Esophagus squamous epithelium (tissue), 5 donors: Measurements from ENCODE around the gene CTSV. TPM values are rescaled to one million over a fixed set of nuclear protein-coding genes. Genes with fewer than 3 reads are reported as not detected.
"Not testable (repeated sequence)": the region's sequence is repeated elsewhere in the genome, so short reads cannot be mapped to it uniquely, and the experiment has no call there.

ENCODE experiments used
- DNase-seq: peaks from one replicate; lab custom pipeline; 2025; lab: John Stamatoyannopoulos, UW
- H3K27ac ChIP-seq, 4 donors: fragments of 200-600 bp; sonication (generic); one replicate each; pipeline ENCODE4 v1.5.1; 2016 to 2019; ENCODE audit warnings: mild to moderate bottlenecking in 1 of 4
- H3K27me3 ChIP-seq, 4 donors: fragments of 200-600 bp; sonication (generic); 1 replicate in 3 of 4; 2 replicates in 1 of 4; pipeline versions ENCODE4 v1.5.1 to v1.6.0; 2017 to 2021; ENCODE audit warnings: antibody characterized with exemption in 1 of 4
- H3K36me3 ChIP-seq, 3 donors: fragments of 200-600 bp; sonication (generic); one replicate each; pipeline ENCODE4 v1.5.1; 2016 to 2019
- H3K4me1 ChIP-seq, 3 donors: fragments of 200-600 bp; sonication (generic); one replicate each; pipeline ENCODE4 v1.5.1; 2017 to 2019
- H3K4me3 ChIP-seq, 4 donors: fragments of 200-600 bp; sonication (generic); 1 replicate in 3 of 4; 2 replicates in 1 of 4; pipeline ENCODE4 v1.5.1; 2016 to 2019; ENCODE audit warnings: mild to moderate bottlenecking in 2 of 4, moderate library complexity in 1 of 4
- H3K9me3 ChIP-seq, 3 donors: fragments of 200-600 bp; sonication (generic); one replicate each; pipeline ENCODE4 v1.5.1; 2016 to 2019
- CTCF ChIP-seq, 6 experiments: fragments of 450-650 bp in 4 of 6; fragments of 200-600 bp in 2 of 6; sonication (generic) in 2 of 6; IDR thresholded peaks; one replicate each; pipeline ENCODE4 v1.5.1; 2016 to 2019; ENCODE audit warnings: antibody characterized with exemption in 6 of 6, mild to moderate bottlenecking in 4 of 6, moderate library complexity in 4 of 6
- POLR2A ChIP-seq, 4 donors: fragments of 450-650 bp; IDR thresholded peaks; one replicate each; pipeline ENCODE4 v1.6.1; 2017; ENCODE audit warnings: antibody characterized with exemption in 4 of 4, mild to moderate bottlenecking in 4 of 4, moderate library complexity in 3 of 4
- WGBS, 2 donors: methylation state at CpG; one replicate each; pipeline ENCODE4 v1.1.5; 2018; 5-methylcytosine and 5-hydroxymethylcytosine counted together
- intact Hi-C: fragments of 100-400 bp; cut with DNase I; formaldehyde crosslinking; loops from one replicate; pipeline ENCODE4 v1.15.0; 2022
- total RNA-seq, 4 donors: library from RNA; depleted of rRNA; stranded (reverse); fragments of >200 nt; gene quantifications; one replicate each; pipeline ENCODE4 v1.1.0, GENCODE V29; 2016
- donor health status: DM: yes; HTN: yes; CAD: no.

The CTSV gene
- total RNA-seq, 4 donors from 2014 or later: 3.1 to 16.5 (median 6.8) TPM

GRCh38 chr9:97067490-97067889 is 28.5 kb upstream of the CTSV start:
- no peaks in the 10 kb centered on the region for H3K36me3 ChIP-seq
- intact Hi-C loops: no loop called here

DNA sequence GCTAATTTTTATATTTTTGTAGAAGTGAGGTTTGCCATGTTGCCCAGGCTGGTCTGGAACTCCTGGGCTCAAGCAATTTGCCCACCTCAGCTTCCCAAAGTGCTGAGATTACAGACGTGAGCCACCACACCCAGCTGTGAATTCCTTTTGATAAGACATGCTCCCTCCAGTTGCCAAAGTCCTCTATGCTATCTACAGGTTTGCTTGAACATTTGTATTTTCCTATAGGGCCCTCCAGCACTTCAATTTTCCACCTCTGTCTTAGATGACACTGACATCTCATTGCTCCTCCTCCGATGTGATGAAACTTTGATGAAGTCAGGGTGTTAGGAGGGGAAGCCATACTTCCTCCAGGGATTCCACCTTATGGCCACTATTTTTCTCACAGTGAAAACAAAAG is 25.2 kb upstream of the CTSV start:
- Histone ChIP-seq H3K4me3 (no peak overlapping the region), H3K27me3 (peaks cover 0 to 26% (median 0%) of the 10 kb centered on the region in 4 donors), H3K36me3 (no peaks in the 10 kb centered on the region), H3K4me1 (peaks cover 0 to 27% (median 0%) of the 10 kb centered on the region in 3 donors), H3K27ac (no peak overlapping the region), H3K9me3 (no peaks in the 10 kb centered on the region)
- intact Hi-C loops: no loop called here
- 53 to 57% methylated on average over 2 of the region's 2 CpGs for WGBS, 2 donors
- no peak for TF ChIP-seq CTCF (IDR thresholded peaks at IDR 0.05)
- no peak for TF ChIP-seq POLR2A (IDR thresholded peaks at IDR 0.05)
- DNase-seq: no peak

More at GRCh38 chr9:97067490-97067889, 28.5 kb upstream of the CTSV start:
- TF ChIP-seq CTCF (IDR thresholded peaks at IDR 0.05): no peak
- no peak for TF ChIP-seq POLR2A (IDR thresholded peaks at IDR 0.05)
- H3K9me3 ChIP-seq: no peaks in the 10 kb centered on the region
- H3K27ac ChIP-seq: no peak overlapping the region
- WGBS, 2 donors: 90 to 94% methylated on average over 18 to 19 of the region's 19 CpGs
- no peak for DNase-seq
- H3K4me1 ChIP-seq: peaks cover 0 to 8% (median 0%) of the 10 kb centered on the region in 3 donors
- peaks cover 0 to 34% (median 0%) of the 10 kb centered on the region in 4 donors for H3K27me3 ChIP-seq
- H3K4me3 ChIP-seq: no peak overlapping the region

DNA sequence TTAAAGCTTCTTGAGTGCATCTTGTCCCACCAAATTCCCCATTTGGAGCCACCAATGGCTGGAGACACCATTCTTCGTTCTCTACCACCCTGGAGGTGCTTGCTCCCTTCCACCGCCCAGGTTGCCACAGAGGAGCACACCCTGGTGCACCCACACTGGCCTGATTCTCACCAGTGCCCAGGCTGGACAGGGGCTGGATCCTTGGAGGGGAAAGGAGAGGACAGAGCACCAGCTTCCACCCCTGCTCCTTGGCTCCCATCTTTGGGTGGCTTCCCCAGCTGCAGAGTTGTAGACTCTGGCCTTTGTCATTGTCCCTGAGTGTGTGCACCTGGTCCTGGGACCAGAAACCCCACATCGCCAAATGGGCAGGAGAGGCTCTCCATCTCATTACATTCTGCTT is 21.9 kb upstream of the CTSV start:
- H3K27me3 ChIP-seq: peaks cover 0 to 35% (median 0%) of the 10 kb centered on the region in 4 donors
- DNase-seq: no peak
- TF ChIP-seq CTCF (IDR thresholded peaks at IDR 0.05) (no peak), POLR2A (IDR thresholded peaks at IDR 0.05) (no peak)
- intact Hi-C loops: no loop called here
- H3K9me3 ChIP-seq: no peaks in the 10 kb centered on the region
- no peaks in the 10 kb centered on the region for H3K36me3 ChIP-seq
- 87 to 91% methylated on average over 2 to 3 of the region's 3 CpGs for WGBS, 2 donors
- H3K4me1 ChIP-seq: peaks cover 0 to 31% (median 0%) of the 10 kb centered on the region in 3 donors
- H3K4me3 ChIP-seq: no peak overlapping the region
- no peak overlapping the region for H3K27ac ChIP-seq

DNA sequence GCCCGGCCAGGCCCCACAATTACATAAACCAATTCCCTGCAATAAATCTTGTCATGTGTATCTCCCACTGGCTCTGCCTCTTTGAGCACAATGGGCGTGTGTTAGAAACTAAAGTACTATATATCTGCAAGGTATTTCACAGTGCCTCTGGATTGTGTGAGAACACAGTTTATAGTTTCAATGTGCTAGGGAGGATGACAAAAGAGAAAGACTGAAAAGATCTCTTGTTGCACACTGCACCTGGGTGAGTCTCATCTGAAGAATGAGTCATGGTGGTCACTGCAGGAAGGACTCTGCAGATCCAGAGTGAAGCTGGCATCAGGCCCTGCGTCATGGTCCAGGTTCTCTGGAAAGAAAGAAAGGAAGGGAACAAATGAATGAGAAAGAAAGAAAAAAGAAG is 20.7 kb upstream of the CTSV start:
- DNase-seq: no peak
- no peaks in the 10 kb centered on the region for H3K9me3 ChIP-seq
- no peak overlapping the region for H3K4me3 ChIP-seq
- peaks cover 0 to 31% (median 0%) of the 10 kb centered on the region in 3 donors for H3K4me1 ChIP-seq
- intact Hi-C loops: no loop called here
- no peaks in the 10 kb centered on the region for H3K36me3 ChIP-seq
- H3K27ac ChIP-seq: no peak overlapping the region
- TF ChIP-seq CTCF (IDR thresholded peaks at IDR 0.05) (no peak), POLR2A (IDR thresholded peaks at IDR 0.05) (no peak)
- H3K27me3 ChIP-seq: peaks cover 0 to 44% (median 0%) of the 10 kb centered on the region in 4 donors
- WGBS, 2 donors: 55 to 59% methylated on average over 3 of the region's 3 CpGs

- no peak overlapping the region for H3K27ac ChIP-seq
- peaks cover 0 to 55% (median 0%) of the 10 kb centered on the region in 4 donors for H3K27me3 ChIP-seq
- TF ChIP-seq CTCF (IDR thresholded peaks at IDR 0.05) (no peak), POLR2A (IDR thresholded peaks at IDR 0.05) (no peak)
- DNase-seq: no peak
- peaks cover 0 to 24% (median 0%) of the 10 kb centered on the region in 3 donors for H3K4me1 ChIP-seq
- intact Hi-C loops: no loop called here
- no peaks in the 10 kb centered on the region for H3K36me3 ChIP-seq
- no peaks in the 10 kb centered on the region for H3K9me3 ChIP-seq
- 83 to 84% methylated on average over 1 to 2 of the region's 5 CpGs for WGBS, 2 donors
- H3K4me3 ChIP-seq: no peak overlapping the region
Measured at GRCh38 chr9:97057651-97058050, 18.7 kb upstream of the CTSV start.

DNA sequence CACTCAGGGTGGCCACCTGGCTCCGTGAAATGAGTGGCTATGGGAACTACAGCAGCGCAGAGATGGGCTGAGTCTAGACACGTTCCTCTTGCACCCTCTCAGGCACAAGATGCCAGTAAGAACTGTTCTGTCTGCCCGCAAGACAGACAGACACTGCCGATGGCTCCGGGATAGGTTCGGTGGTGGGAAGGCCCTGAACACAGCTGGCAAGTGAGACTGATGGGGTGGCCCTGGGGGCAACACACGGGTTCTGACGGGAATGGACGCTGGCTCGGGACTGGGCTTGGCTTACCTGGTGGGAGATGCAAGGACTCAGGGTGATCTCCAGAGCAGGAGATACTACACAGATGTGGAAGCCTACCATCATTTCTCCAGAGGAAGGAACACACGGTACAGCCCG is 16.9 kb upstream of the CTSV start:
- H3K4me3 ChIP-seq, H3K27ac ChIP-seq, H3K36me3 ChIP-seq, H3K4me1 ChIP-seq, intact Hi-C loops, H3K9me3 ChIP-seq, DNase-seq: not testable (repeated sequence)
- peaks cover 0 to 57% (median 0%) of the 10 kb centered on the region in 4 donors for H3K27me3 ChIP-seq
- WGBS, 2 donors: 62 to 71% methylated on average over 6 of the region's 13 CpGs
